ENCODE results near the gene GLRA2. TPM values are rescaled to one million over a fixed set of nuclear protein-coding genes. Genes with fewer than 3 reads are reported as not detected.

Gene GLRA2
- total and polyA plus RNA-seq, 4 donors: not detected

DNA sequence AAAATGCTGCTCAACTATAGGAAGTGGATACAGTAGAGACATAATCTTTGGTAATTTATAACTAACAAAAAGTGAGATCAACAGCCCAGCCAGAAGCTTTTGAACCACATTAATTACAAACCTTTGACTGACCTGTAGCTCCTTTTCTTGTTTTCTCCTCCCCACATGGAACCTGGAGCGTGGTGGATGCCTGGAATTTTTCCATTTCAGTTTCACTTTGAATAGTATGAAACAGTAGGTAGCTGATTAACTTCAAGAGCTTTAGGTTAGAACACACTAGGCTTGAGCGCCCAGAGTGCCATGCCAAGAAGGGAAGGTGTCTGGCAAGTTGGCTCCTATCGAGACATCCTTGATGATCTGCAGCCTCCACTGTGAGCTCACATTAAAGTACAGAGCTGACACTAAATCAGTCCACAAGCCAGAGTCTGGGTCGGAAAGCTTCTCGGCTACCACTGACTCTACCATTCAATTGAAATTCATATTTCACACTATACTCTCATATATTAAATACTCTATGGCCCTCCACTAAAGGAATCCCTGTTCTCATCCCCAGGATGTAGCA, 143.4 kb downstream of the GLRA2 start:
- WGBS: 79% methylated on average over 5 of the region's 5 CpGs
- no peaks in the 10 kb centered on the region for H3K9me3 ChIP-seq (ENCODE audit: control insufficient read depth in 4 of 4, low read length in 3 of 4)

GRCh38 chrX:14673236-14673635, 143.9 kb downstream of the GLRA2 start:
- no peak for TF ChIP-seq FOXA1 (IDR thresholded peaks at IDR 0.05)
- no peak for TF ChIP-seq HNF4G (IDR thresholded peaks at IDR 0.05)
- no peak for TF ChIP-seq REST (IDR thresholded peaks at IDR 0.05)
- TF ChIP-seq NR2F2 (IDR thresholded peaks at IDR 0.05): no peak
- no peak for TF ChIP-seq EGR1 (IDR thresholded peaks at IDR 0.05; ENCODE audit: low read depth in 2 of 2)
- no peak for TF ChIP-seq SP1 (IDR thresholded peaks at IDR 0.05)
- TF ChIP-seq YY1 (IDR thresholded peaks at IDR 0.05): no peak
- TF ChIP-seq, protein P1, sequence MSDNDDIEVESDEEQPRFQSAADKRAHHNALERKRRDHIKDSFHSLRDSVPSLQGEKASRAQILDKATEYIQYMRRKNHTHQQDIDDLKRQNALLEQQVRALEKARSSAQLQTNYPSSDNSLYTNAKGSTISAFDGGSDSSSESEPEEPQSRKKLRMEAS (IDR thresholded peaks at IDR 0.05): no peak
- TF ChIP-seq TAF1 (conservative IDR thresholded peaks at IDR 0.05): no peak
- TF ChIP-seq RAD21 (IDR thresholded peaks at IDR 0.05): no peak
- TF ChIP-seq FOXA2 (IDR thresholded peaks at IDR 0.05): no peak
- H3K4me3 ChIP-seq (ENCODE audit: low read depth in 1 of 3, low read length in 3 of 3): no peak overlapping the region
- 93% methylated on average over 1 of the region's 1 CpG for WGBS
- no peaks in the 10 kb centered on the region for H3K27me3 ChIP-seq (ENCODE audit: control insufficient read depth in 4 of 4, insufficient read depth in 4 of 4, low read length in 3 of 4)
- H3K9me3 ChIP-seq (ENCODE audit: control insufficient read depth in 4 of 4, low read length in 3 of 4): no peaks in the 10 kb centered on the region
- DNase-seq (ENCODE audit: low spot score): no peak
- no peak overlapping the region for H3K9ac ChIP-seq (ENCODE audit: low read depth in 1 of 2, low read length in 2 of 2)
- no peaks in the 10 kb centered on the region for H3K36me3 ChIP-seq (ENCODE audit: control insufficient read depth in 4 of 4, insufficient read depth in 3 of 4, low read depth in 1 of 4, low read length in 3 of 4)
- no peaks in the 10 kb centered on the region for H3K4me1 ChIP-seq (ENCODE audit: control insufficient read depth in 4 of 4, insufficient read depth in 4 of 4, low read length in 3 of 4)
- H3K27ac ChIP-seq (ENCODE audit: low read depth in 1 of 2, low read length in 2 of 2): no peak overlapping the region

More for the DNA sequence above, 143.4 kb downstream of the GLRA2 start:
- H3K27me3 ChIP-seq (ENCODE audit: control insufficient read depth in 4 of 4, insufficient read depth in 4 of 4, low read length in 3 of 4): no peaks in the 10 kb centered on the region
- H3K4me1 ChIP-seq (ENCODE audit: control insufficient read depth in 4 of 4, insufficient read depth in 4 of 4, low read length in 3 of 4): no peaks in the 10 kb centered on the region
- TF ChIP-seq NR2F2 (IDR thresholded peaks at IDR 0.05): no peak
- no peak for TF ChIP-seq GABPA (IDR thresholded peaks at IDR 0.05 in 1 of 2, conservative IDR thresholded peaks at IDR 0.05 in 1 of 2)
- TF ChIP-seq EGR1 (IDR thresholded peaks at IDR 0.05; ENCODE audit: low read depth in 2 of 2): no peak
- TF ChIP-seq REST (IDR thresholded peaks at IDR 0.05): no peak
- no peak for TF ChIP-seq YY1 (IDR thresholded peaks at IDR 0.05)
- no peak for TF ChIP-seq RXRA (IDR thresholded peaks at IDR 0.05)
- no peak for TF ChIP-seq FOXA2 (IDR thresholded peaks at IDR 0.05)
- TF ChIP-seq SP1 (IDR thresholded peaks at IDR 0.05): no peak
- H3K4me3 ChIP-seq (ENCODE audit: low read depth in 1 of 3, low read length in 3 of 3): no peak overlapping the region
- H3K9ac ChIP-seq (ENCODE audit: low read depth in 1 of 2, low read length in 2 of 2): no peak overlapping the region
- no peak overlapping the region for H3K27ac ChIP-seq (ENCODE audit: low read depth in 1 of 2, low read length in 2 of 2)
- no peak for DNase-seq (ENCODE audit: low spot score)
- H3K36me3 ChIP-seq (ENCODE audit: control insufficient read depth in 4 of 4, insufficient read depth in 3 of 4, low read depth in 1 of 4, low read length in 3 of 4): no peaks in the 10 kb centered on the region
